C4-2B (cell line): Measurements from ENCODE around the gene CERS2.

Source experiments
- ZFX ChIP-seq: fragments of 450-650 bp; IDR thresholded peaks from 2 replicates; pipeline ENCODE4 v1.6.1; 2017
- TF ChIP-seq, protein P1 (sequence below): fragments of 450-650 bp; conservative IDR thresholded peaks from 2 replicates; pipeline ENCODE4 v1.5.1; 2017; ENCODE audit warnings: mild to moderate bottlenecking

DNA sequence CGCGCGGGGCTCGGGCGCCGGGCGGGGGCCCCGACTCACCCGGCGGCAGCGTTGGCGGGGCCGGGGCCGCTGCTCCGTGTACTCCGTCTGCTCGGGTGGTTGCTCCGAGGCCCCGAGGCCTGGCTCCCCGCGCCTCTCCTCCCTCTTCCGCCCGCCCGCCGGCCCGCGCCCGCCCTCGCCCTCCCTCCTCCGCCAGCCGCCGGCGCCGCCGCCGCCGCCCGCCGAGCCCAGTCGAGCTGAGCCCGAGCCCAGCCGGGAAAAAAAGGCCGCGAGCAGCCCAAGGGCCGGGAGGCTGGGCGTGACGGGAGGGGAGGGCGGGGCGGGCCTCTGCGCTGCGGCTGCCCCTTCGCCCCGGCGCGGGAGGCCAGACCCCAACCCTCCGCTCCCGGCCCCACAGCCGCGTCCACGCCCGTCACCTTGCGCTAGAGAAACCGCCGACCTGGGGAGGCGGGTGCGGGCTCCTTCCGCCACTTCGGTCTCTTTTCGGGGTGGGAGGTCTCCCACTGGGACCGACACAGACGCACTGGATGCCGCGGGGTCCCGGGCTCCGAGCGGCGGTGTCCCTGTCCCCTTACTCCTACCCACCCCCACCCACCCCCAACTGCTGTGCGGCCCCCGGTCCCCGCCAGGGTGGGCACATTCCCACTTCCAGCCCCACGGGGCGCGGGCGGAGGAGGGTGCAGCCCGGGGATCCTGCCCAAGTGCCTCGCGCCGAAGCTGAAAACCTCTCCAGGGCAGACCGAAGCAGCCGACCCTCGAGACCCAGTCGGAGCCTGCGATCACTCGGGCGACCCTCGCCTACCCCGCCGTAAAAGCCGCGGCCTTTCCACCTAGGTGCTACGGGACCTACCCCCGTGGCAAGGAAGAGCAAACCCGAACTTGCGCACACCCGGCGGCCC is at the start of gene CERS2:
- TF ChIP-seq, protein P1, sequence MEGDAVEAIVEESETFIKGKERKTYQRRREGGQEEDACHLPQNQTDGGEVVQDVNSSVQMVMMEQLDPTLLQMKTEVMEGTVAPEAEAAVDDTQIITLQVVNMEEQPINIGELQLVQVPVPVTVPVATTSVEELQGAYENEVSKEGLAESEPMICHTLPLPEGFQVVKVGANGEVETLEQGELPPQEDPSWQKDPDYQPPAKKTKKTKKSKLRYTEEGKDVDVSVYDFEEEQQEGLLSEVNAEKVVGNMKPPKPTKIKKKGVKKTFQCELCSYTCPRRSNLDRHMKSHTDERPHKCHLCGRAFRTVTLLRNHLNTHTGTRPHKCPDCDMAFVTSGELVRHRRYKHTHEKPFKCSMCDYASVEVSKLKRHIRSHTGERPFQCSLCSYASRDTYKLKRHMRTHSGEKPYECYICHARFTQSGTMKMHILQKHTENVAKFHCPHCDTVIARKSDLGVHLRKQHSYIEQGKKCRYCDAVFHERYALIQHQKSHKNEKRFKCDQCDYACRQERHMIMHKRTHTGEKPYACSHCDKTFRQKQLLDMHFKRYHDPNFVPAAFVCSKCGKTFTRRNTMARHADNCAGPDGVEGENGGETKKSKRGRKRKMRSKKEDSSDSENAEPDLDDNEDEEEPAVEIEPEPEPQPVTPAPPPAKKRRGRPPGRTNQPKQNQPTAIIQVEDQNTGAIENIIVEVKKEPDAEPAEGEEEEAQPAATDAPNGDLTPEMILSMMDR, result no peak
- TF ChIP-seq ZFX, result peak; percentile 79
